HepG2 (cell line): ENCODE measurements around the gene SIK3. TPM values are rescaled to one million over a fixed set of nuclear protein-coding genes. Genes with fewer than 3 reads are reported as not detected.
A peak's percentile ranks its signal among the peaks of the same experiment; 100 is the strongest.

Source experiments
- AHDC1 ChIP-seq: sonication (generic); formaldehyde crosslinking; IDR thresholded peaks from 2 replicates; pipeline ENCODE4 v1.5.1; 2020; ENCODE audit warnings: mild to moderate bottlenecking, missing genetic modification reagents, borderline replicate concordance
- FIP1L1 ChIP-seq: fragments of 200-400 bp; formaldehyde crosslinking; IDR thresholded peaks from 2 replicates; pipeline ENCODE4 v1.6.1; 2018; ENCODE audit warnings: low read depth, mild to moderate bottlenecking, low read length, moderate library complexity, borderline replicate concordance; ENCODE audit not compliant: insufficient read depth
- GATA4 ChIP-seq: sonication (generic); IDR thresholded peaks from 2 replicates; pipeline ENCODE4 v1.6.1; 2016; ENCODE audit warnings: antibody characterized with exemption, low read depth, borderline replicate concordance
- HNF4G ChIP-seq, 2 experiments: sonication (generic) in 1 of 2; formaldehyde crosslinking in 1 of 2; IDR thresholded peaks; 2 replicates each; pipeline versions ENCODE4 v1.4.0 to v1.6.1; 2011 to 2020; ENCODE audit warnings: borderline replicate concordance in 2 of 2, low read depth in 2 of 2, mild to moderate bottlenecking in 2 of 2, low read length in 1 of 2, missing genetic modification reagents in 1 of 2, moderate library complexity in 1 of 2
- MTA3 ChIP-seq: sonication (generic); formaldehyde crosslinking; IDR thresholded peaks from 2 replicates; pipeline ENCODE4 v1.4.0; 2020; ENCODE audit warnings: missing genetic modification reagents
- NFYB ChIP-seq: sonication (generic); formaldehyde crosslinking; IDR thresholded peaks from 2 replicates; pipeline ENCODE4 v1.4.0; 2020; ENCODE audit warnings: missing genetic modification reagents
- REST ChIP-seq, 2 experiments: IDR thresholded peaks; 2 replicates each; pipeline ENCODE4 v1.6.1; 2011 to 2012; ENCODE audit warnings: low read length in 2 of 2, borderline replicate concordance in 1 of 2, low read depth in 1 of 2, mild to moderate bottlenecking in 1 of 2, moderate library complexity in 1 of 2
- ZBTB14 ChIP-seq: sonication (generic); formaldehyde crosslinking; IDR thresholded peaks from 2 replicates; pipeline ENCODE4 v1.4.0; 2020; ENCODE audit warnings: missing genetic modification reagents
- ZFX ChIP-seq: sonication (generic); formaldehyde crosslinking; IDR thresholded peaks from 2 replicates; pipeline ENCODE4 v1.4.0; 2020; ENCODE audit warnings: mild to moderate bottlenecking, low read depth, missing genetic modification reagents, moderate library complexity
- ZMYM2 ChIP-seq: sonication (generic); formaldehyde crosslinking; IDR thresholded peaks from 2 replicates; pipeline ENCODE4 v1.8.0; 2022; ENCODE audit warnings: mild to moderate bottlenecking, missing genetic modification reagents
- ZNF431 ChIP-seq: sonication (generic); formaldehyde crosslinking; IDR thresholded peaks from 2 replicates; pipeline ENCODE4 v1.9.0; 2022; ENCODE audit warnings: missing genetic modification reagents, low read depth, mild to moderate bottlenecking, borderline replicate concordance
- ZNF878 ChIP-seq: sonication (generic); formaldehyde crosslinking; IDR thresholded peaks from 2 replicates; pipeline ENCODE4 v1.8.1; 2023; ENCODE audit warnings: mild to moderate bottlenecking, missing genetic modification reagents, moderate library complexity
- polyA plus RNA-seq, 8 experiments: library from polyadenylated mRNA; depleted of rRNA in 3 of 8; stranded (reverse) in 7 of 8; unstranded in 1 of 8; fragments of >200 nt; fragmentation: Illumina TruSeq in 4 of 8; extraction: Trizol in 4 of 8; gene quantifications; 2 replicates each; pipeline versions ENCODE4 v1.2.1 to v1.2.3, GENCODE V29; 2011 to 2016; ENCODE audit warnings: low read depth in 4 of 8, missing spikeins in 1 of 8, mixed read lengths in 1 of 8; ENCODE audit not compliant: insufficient read depth in 1 of 8
- total RNA-seq, 5 experiments: library from RNA; depleted of rRNA; stranded (reverse); fragments of >200 nt; fragmentation: Illumina TruSeq; extraction: Trizol; gene quantifications; 2 replicates each; pipeline ENCODE4 v1.2.3, GENCODE V29; 2016; ENCODE audit warnings: low read depth in 1 of 5

The SIK3 gene
- total and polyA plus RNA-seq, 2 of the 13 experiments (the other 11 are each of a cell fraction or from before 2014, with no cell fraction given), result 5.7 to 9.8 TPM

GRCh38 chr11:117144477-117145392 is 46.5 kb upstream of the SIK3 start (continued):
- TF ChIP-seq REST (IDR thresholded peaks at IDR 0.05; ENCODE audit: borderline replicate concordance in 1 of 2, low read depth in 1 of 2, low read length in 2 of 2) (no peak), NFYB (CRISPR knock-in tag) (no peak), MTA3 (no peak), ZNF431 (no peak), ZMYM2 (no peak), FIP1L1 (no peak), GATA4 (no peak), ZFX (CRISPR knock-in tag) (peak; percentile 87), HNF4G (IDR thresholded peaks at IDR 0.05; ENCODE audit: borderline replicate concordance, low read depth, low read length) (0 out of 2 replicates have a peak, but pooled peaks have one; percentile 1), HNF4G (CRISPR knock-in tag; IDR thresholded peaks at IDR 0.05; ENCODE audit: borderline replicate concordance, low read depth) (no peak), AHDC1 (CRISPR knock-in tag) (no peak), ZNF878 (CRISPR knock-in tag) (no peak), ZBTB14 (CRISPR knock-in tag) (peak; percentile 67)
